Measurements from ENCODE around the gene HBG2. TPM values are rescaled to one million over a fixed set of nuclear protein-coding genes. Genes with fewer than 3 reads are reported as not detected.

Gene HBG2
- total RNA-seq, 4 donors from 2014 or later, result not detected

DNA sequence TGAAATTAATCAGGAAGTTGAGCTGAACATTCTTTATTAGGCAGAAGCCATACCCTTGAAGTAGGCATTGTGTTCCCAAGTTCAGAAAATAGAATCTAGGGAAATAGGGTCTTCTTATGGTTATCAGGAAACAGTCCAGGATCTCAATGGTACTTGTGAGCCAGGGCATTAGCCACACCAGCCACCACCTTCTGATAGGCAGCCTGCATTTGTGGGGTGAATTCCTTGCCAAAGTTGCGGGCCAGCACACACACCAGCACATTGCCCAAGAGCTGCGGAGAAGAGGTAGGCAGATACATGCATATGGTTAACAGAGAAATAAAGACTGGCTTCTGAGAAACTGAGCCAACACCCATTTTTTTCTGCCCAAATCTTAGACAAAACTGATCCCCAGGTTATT is 21.8 kb downstream of the HBG2 start:
- Histone ChIP-seq H3K9me3 (no peaks in the 10 kb centered on the region), H3K27ac (no peak overlapping the region), H3K4me1 (no peaks in the 10 kb centered on the region), H3K27me3 (no peaks in the 10 kb centered on the region), H3K36me3 (no peaks in the 10 kb centered on the region), H3K4me3 (replicated peaks in 1 of 3) (no peak overlapping the region)
- WGBS, 2 donors, result 92 to 94% methylated on average over 2 of the region's 2 CpGs
- intact Hi-C loops (cut with DNase I), result no loop called here
- TF ChIP-seq, protein P1, sequence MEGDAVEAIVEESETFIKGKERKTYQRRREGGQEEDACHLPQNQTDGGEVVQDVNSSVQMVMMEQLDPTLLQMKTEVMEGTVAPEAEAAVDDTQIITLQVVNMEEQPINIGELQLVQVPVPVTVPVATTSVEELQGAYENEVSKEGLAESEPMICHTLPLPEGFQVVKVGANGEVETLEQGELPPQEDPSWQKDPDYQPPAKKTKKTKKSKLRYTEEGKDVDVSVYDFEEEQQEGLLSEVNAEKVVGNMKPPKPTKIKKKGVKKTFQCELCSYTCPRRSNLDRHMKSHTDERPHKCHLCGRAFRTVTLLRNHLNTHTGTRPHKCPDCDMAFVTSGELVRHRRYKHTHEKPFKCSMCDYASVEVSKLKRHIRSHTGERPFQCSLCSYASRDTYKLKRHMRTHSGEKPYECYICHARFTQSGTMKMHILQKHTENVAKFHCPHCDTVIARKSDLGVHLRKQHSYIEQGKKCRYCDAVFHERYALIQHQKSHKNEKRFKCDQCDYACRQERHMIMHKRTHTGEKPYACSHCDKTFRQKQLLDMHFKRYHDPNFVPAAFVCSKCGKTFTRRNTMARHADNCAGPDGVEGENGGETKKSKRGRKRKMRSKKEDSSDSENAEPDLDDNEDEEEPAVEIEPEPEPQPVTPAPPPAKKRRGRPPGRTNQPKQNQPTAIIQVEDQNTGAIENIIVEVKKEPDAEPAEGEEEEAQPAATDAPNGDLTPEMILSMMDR (IDR thresholded peaks at IDR 0.05), result no peak
- no peak for TF ChIP-seq POLR2A (IDR thresholded peaks at IDR 0.05)
- no peak for DNase-seq

DNA sequence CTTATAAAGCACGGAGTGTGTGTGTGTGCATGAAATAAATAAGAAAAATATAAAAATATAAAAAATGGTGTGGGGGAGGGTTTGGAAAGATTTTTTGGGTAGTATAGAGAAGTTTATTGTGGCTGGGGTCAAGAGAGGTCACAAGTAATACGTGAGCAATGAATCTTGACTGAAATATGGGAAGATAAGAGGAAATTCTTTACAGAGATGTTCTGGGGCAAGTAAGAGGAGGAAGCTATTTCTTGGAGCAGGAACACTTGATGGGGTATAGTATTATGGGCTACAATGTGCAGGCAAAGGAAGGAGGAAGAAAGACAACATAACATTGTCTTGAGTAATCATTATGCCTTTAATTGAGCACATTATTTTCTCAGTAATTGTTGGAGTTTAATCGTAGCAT is 22.4 kb downstream of the HBG2 start:
- Histone ChIP-seq H3K27ac (no peak overlapping the region), H3K36me3 (no peaks in the 10 kb centered on the region), H3K4me1 (no peaks in the 10 kb centered on the region), H3K4me3 (replicated peaks in 1 of 3) (no peak overlapping the region), H3K9me3 (no peaks in the 10 kb centered on the region), H3K27me3 (no peaks in the 10 kb centered on the region)
- TF ChIP-seq, protein P1 (IDR thresholded peaks at IDR 0.05), result no peak
- TF ChIP-seq POLR2A (IDR thresholded peaks at IDR 0.05), result no peak
- WGBS, 2 donors, result 76% methylated on average over 3 of the region's 3 CpGs
- intact Hi-C loops (cut with DNase I), result no loop called here
- no peak for DNase-seq

DNA sequence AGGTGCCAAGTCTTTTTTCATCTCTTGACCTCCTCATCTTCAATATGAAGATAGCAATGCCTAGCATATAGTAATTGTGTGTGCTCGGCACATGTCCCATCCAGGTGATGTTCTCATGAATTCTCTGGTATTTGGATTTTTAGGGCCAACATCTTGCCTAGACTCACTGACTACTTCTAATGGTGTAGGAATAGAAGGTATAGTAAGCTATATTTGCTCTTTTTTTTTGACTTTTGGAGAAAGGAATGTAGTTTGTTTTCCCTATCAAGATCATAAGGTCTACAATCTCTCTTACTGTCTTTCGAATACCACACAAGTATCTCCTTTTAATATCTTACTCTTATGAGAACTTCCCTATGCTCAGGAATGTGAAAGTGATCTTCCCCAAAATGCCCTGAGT is 23.5 kb downstream of the HBG2 start:
- TF ChIP-seq POLR2A (IDR thresholded peaks at IDR 0.05), result no peak
- TF ChIP-seq, protein P1 (IDR thresholded peaks at IDR 0.05), result no peak
- Histone ChIP-seq H3K9me3 (no peaks in the 10 kb centered on the region), H3K4me3 (replicated peaks in 1 of 3) (no peak overlapping the region), H3K4me1 (no peaks in the 10 kb centered on the region), H3K27me3 (no peaks in the 10 kb centered on the region), H3K27ac (no peak overlapping the region), H3K36me3 (no peaks in the 10 kb centered on the region)
- intact Hi-C loops (cut with DNase I), result no loop called here
- no peak for DNase-seq
- WGBS, 2 donors, result 89 to 91% methylated on average over 2 of the region's 2 CpGs

DNA sequence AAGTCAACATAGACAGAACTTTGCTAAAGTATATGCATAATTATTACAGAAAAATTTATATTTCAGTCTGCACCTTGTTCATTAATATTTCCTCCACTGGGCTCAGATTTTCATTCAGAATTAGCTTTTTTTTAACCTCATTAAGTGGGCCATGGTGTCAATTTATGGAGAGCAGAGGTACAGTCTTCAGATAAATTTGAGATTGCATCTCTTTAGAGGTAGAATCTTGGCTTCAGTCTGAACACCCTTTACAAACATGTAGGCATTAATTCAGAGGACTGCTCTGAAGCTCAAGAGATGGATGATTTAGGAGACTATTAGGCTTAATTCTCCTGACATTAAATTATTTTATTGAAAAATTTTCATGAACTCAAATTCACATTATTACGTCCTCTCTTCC is 24.3 kb downstream of the HBG2 start:
- Histone ChIP-seq H3K9me3 (no peaks in the 10 kb centered on the region), H3K4me3 (replicated peaks in 1 of 3) (no peak overlapping the region), H3K27me3 (no peaks in the 10 kb centered on the region), H3K36me3 (no peaks in the 10 kb centered on the region), H3K27ac (no peak overlapping the region), H3K4me1 (no peaks in the 10 kb centered on the region)
- no peak for DNase-seq
- TF ChIP-seq POLR2A (IDR thresholded peaks at IDR 0.05), result no peak
- TF ChIP-seq, protein P1 (IDR thresholded peaks at IDR 0.05), result no peak
- WGBS, 2 donors, result 95% methylated on average over 1 of the region's 1 CpG
- intact Hi-C loops (cut with DNase I), result no loop called here

DNA sequence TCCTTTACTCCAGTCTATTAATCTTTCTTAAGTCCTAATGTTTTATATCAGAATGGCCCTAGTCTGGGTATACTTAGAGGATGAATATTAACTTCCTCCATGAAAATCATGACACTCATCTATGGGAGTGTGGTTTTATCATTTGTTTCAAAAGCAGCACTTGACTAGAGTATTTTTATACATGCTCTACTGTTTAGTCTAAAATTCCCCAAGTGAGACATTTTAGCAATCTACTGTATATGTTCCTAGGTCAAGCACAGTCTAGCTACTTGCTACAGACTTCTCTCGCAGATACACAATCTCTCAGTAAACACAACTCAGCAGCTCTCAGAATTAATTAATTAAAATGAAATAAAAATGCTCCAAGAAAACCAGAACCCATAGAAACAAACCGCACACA is 24.8 kb downstream of the HBG2 start:
- Histone ChIP-seq H3K27me3 (no peaks in the 10 kb centered on the region), H3K4me1 (no peaks in the 10 kb centered on the region), H3K9me3 (no peaks in the 10 kb centered on the region), H3K27ac (no peak overlapping the region), H3K36me3 (no peaks in the 10 kb centered on the region), H3K4me3 (replicated peaks in 1 of 3) (no peak overlapping the region)
- intact Hi-C loops (cut with DNase I), result no loop called here
- 88 to 93% methylated on average over 2 of the region's 2 CpGs for WGBS, 2 donors
- TF ChIP-seq POLR2A (IDR thresholded peaks at IDR 0.05), result no peak
- TF ChIP-seq, protein P1 (IDR thresholded peaks at IDR 0.05), result no peak
- no peak for DNase-seq

Data from thyroid gland (tissue), 4 donors.